BLaER1 (cell line): ENCODE data around the gene USP31.
A peak's percentile ranks its signal among the peaks of the same experiment; 100 is the strongest.

ENCODE experiments used
- H3K27ac ChIP-seq: shearing (Covaris generic); formaldehyde crosslinking; 2 replicates; pipeline ENCODE4 v1.8.1; 2022
- H3K27me3 ChIP-seq: shearing (Covaris generic); formaldehyde crosslinking; 2 replicates; pipeline ENCODE4 v1.8.1; 2022
- H3K36me3 ChIP-seq: shearing (Covaris generic); formaldehyde crosslinking; 2 replicates; pipeline ENCODE4 v1.8.1; 2022
- H3K4me1 ChIP-seq: shearing (Covaris generic); formaldehyde crosslinking; 2 replicates; pipeline ENCODE4 v1.8.1; 2022
- H3K4me2 ChIP-seq: shearing (Covaris generic); formaldehyde crosslinking; 2 replicates; pipeline ENCODE4 v1.8.1; 2022
- H3K4me3 ChIP-seq: shearing (Covaris generic); formaldehyde crosslinking; 2 replicates; pipeline ENCODE4 v1.8.1; 2022
- H3K9ac ChIP-seq: shearing (Covaris generic); formaldehyde crosslinking; 2 replicates; pipeline ENCODE4 v1.8.1; 2022
- H3K9me3 ChIP-seq: shearing (Covaris generic); formaldehyde crosslinking; 2 replicates; pipeline ENCODE4 v1.8.1; 2022
- H4K20me1 ChIP-seq: shearing (Covaris generic); formaldehyde crosslinking; 2 replicates; pipeline ENCODE4 v1.8.1; 2022
- Cebpa-rat ChIP-seq: shearing (Covaris generic); IDR thresholded peaks from 2 replicates; pipeline ENCODE4 v1.8.1; 2022

The USP31 gene, protein sequence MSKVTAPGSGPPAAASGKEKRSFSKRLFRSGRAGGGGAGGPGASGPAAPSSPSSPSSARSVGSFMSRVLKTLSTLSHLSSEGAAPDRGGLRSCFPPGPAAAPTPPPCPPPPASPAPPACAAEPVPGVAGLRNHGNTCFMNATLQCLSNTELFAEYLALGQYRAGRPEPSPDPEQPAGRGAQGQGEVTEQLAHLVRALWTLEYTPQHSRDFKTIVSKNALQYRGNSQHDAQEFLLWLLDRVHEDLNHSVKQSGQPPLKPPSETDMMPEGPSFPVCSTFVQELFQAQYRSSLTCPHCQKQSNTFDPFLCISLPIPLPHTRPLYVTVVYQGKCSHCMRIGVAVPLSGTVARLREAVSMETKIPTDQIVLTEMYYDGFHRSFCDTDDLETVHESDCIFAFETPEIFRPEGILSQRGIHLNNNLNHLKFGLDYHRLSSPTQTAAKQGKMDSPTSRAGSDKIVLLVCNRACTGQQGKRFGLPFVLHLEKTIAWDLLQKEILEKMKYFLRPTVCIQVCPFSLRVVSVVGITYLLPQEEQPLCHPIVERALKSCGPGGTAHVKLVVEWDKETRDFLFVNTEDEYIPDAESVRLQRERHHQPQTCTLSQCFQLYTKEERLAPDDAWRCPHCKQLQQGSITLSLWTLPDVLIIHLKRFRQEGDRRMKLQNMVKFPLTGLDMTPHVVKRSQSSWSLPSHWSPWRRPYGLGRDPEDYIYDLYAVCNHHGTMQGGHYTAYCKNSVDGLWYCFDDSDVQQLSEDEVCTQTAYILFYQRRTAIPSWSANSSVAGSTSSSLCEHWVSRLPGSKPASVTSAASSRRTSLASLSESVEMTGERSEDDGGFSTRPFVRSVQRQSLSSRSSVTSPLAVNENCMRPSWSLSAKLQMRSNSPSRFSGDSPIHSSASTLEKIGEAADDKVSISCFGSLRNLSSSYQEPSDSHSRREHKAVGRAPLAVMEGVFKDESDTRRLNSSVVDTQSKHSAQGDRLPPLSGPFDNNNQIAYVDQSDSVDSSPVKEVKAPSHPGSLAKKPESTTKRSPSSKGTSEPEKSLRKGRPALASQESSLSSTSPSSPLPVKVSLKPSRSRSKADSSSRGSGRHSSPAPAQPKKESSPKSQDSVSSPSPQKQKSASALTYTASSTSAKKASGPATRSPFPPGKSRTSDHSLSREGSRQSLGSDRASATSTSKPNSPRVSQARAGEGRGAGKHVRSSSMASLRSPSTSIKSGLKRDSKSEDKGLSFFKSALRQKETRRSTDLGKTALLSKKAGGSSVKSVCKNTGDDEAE (N-terminal part only)

GRCh38 chr16:23149267-23149992 lies at the start of gene USP31:
Gene USP31, minus strand, starts transcription at chr16:23149452. Its CDS starts 182 bp downstream, at chr16:23149270.
- Histone ChIP-seq H3K4me3 (peak within 1 kb of the TSS; percentile 88), H3K4me2 (peak within 1 kb of the TSS; percentile 94), H3K27me3 (no peaks in the 10 kb centered on the region), H3K36me3 (no peaks in the 10 kb centered on the region), H3K9ac (peak within 1 kb of the TSS; percentile 83), H3K4me1 (peaks cover 42% of the 10 kb centered on the region), H3K9me3 (no peaks in the 10 kb centered on the region), H4K20me1 (peaks cover 33% of the 10 kb centered on the region), H3K27ac (peak within 1 kb of the TSS; percentile 75)
- no peak for TF ChIP-seq Cebpa-rat

DNA sequence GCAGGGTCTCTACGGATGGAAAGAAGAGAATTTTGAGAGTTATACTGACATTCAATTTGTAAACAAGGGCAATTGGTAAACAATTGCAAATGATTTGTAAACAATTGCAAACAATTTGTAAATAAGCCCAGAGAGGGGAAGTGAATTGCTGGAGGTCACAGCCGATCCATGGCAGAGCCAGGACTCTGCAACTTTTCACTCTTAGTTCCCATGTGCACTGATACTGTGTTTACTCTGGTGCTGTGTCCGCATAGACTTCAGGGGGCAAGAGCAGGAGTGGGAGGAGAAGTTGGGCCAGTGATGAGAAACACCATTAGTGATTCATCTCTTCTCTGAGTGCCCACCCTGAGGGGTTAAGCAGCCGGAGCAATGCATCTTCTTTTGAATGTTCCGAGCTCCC lies 47.3 kb upstream of the USP31 start:
- no peak for TF ChIP-seq Cebpa-rat
- Histone ChIP-seq H3K36me3 (no peaks in the 10 kb centered on the region), H3K4me3 (no peak overlapping the region), H3K4me2 (no peak overlapping the region), H4K20me1 (no peaks in the 10 kb centered on the region), H3K4me1 (peaks cover 13% of the 10 kb centered on the region), H3K9me3 (no peaks in the 10 kb centered on the region), H3K27ac (no peak overlapping the region), H3K27me3 (no peaks in the 10 kb centered on the region), H3K9ac (no peak overlapping the region)

DNA sequence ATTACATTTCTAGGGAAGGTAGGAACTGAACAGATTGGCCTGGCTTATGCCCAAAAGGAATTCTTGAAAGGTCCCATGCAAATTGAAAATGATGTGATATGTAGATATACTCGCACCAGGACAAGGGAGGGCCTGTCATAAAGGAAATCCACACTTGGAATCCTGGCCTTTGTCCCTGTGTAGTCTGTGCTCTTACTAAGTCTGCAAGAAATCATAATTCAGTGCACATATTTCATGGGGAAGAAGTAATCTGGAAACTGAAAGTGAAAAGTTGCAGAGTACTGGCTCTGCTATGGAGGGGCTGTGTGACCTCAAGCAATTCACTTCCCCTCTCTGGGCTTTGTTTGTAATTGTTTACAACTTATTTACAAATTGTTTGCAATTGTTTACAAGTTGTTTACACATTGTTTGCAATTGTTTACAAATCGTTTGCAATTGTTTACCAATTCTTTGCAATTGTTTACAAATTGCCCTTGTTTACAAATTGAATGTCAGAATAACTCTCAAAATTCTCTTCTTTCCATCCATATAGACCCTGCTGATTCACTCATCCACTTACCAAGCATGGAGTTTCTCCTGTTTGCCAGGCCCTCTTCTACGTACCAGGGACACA lies 46.2 kb upstream of the USP31 start:
- H3K4me1 ChIP-seq = peaks cover 13% of the 10 kb centered on the region
- H4K20me1 ChIP-seq = no peaks in the 10 kb centered on the region
- H3K27ac ChIP-seq = no peak overlapping the region
- H3K9me3 ChIP-seq = no peaks in the 10 kb centered on the region
- H3K36me3 ChIP-seq = no peaks in the 10 kb centered on the region
- no peaks in the 10 kb centered on the region for H3K27me3 ChIP-seq
- H3K4me2 ChIP-seq = 0 out of 2 replicates have a peak overlapping the region, but pooled peaks have one; percentile 14
- TF ChIP-seq Cebpa-rat = no peak
- no peak overlapping the region for H3K9ac ChIP-seq
- H3K4me3 ChIP-seq = no peak overlapping the region

- H3K4me2 ChIP-seq = 0 out of 2 replicates have a peak overlapping the region, but pooled peaks have one; percentile 14
These were observed 45.4 kb upstream of the USP31 start for GRCh38 chr16:23194497-23195221.

GRCh38 chr16:23188911-23189310 lies 39.7 kb upstream of the USP31 start:
- Histone ChIP-seq H3K9me3 (no peaks in the 10 kb centered on the region), H3K4me1 (peaks cover 18% of the 10 kb centered on the region), H3K4me2 (no peak overlapping the region), H3K36me3 (no peaks in the 10 kb centered on the region), H3K9ac (no peak overlapping the region), H3K27me3 (0 out of 2 replicates have a peak, but pooled peaks cover 3% of the 10 kb centered on the region), H3K27ac (no peak overlapping the region), H3K4me3 (no peak overlapping the region), H4K20me1 (peaks cover 4% of the 10 kb centered on the region; the same call in 1 of the 2 replicates)
- no peak for TF ChIP-seq Cebpa-rat

More at GRCh38 chr16:23194497-23195221, 45.4 kb upstream of the USP31 start:
- H3K36me3 ChIP-seq = no peaks in the 10 kb centered on the region
- no peaks in the 10 kb centered on the region for H3K27me3 ChIP-seq
- no peaks in the 10 kb centered on the region for H4K20me1 ChIP-seq
- TF ChIP-seq Cebpa-rat = no peak
- no peaks in the 10 kb centered on the region for H3K9me3 ChIP-seq
- H3K4me1 ChIP-seq = peaks cover 13% of the 10 kb centered on the region
- H3K4me3 ChIP-seq = no peak overlapping the region
- H3K9ac ChIP-seq = no peak overlapping the region
- H3K27ac ChIP-seq = no peak overlapping the region

DNA sequence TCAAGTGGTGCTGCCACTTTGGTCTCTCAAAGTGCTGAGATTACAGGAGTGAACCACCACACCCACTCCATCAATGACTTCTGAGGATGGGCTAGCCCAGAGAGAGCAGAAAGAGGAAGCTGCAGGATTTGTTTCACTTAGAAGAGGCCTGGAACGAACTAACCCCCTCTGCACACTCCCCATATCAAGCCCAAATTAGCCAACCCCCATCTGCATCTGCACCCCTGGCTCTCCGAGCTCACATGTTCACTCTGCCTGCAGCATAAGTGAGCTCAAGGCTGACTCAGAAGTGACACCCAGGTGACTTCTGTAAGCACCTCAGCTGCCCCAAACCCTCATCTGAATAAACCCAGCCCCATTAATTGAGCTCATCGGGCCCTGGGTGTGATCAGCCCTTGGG lies 38.1 kb upstream of the USP31 start:
- H3K36me3 ChIP-seq = no peaks in the 10 kb centered on the region
- no peak overlapping the region for H3K4me2 ChIP-seq
- no peak overlapping the region for H3K9ac ChIP-seq
- no peak overlapping the region for H3K27ac ChIP-seq
- no peaks in the 10 kb centered on the region for H3K9me3 ChIP-seq
- H3K4me3 ChIP-seq = no peak overlapping the region
- TF ChIP-seq Cebpa-rat = no peak
- peaks cover 27% of the 10 kb centered on the region for H3K4me1 ChIP-seq
- H3K27me3 ChIP-seq = peaks cover 9% of the 10 kb centered on the region; the same call in 1 of the 2 replicates
- peaks cover 17% of the 10 kb centered on the region for H4K20me1 ChIP-seq

DNA sequence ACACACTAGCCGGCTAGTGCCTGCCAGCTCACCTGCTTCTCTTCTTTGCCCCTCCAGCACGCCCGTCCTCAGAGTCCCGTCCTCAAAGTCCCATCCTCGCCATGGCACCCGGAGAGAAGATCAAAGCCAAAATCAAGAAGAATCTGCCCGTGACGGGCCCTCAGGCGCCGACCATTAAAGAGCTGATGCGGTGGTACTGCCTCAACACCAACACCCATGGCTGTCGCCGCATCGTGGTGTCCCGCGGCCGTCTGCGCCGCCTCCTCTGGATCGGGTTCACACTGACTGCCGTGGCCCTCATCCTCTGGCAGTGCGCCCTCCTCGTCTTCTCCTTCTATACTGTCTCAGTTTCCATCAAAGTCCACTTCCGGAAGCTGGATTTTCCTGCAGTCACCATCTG lies 36.9 kb upstream of the USP31 start:
- peaks cover 9% of the 10 kb centered on the region; the same call in 1 of the 2 replicates for H3K27me3 ChIP-seq
- H3K9me3 ChIP-seq = no peaks in the 10 kb centered on the region
- H3K4me2 ChIP-seq = peak overlapping the region; percentile 77
- no peak for TF ChIP-seq Cebpa-rat
- H3K4me1 ChIP-seq = peaks cover 38% of the 10 kb centered on the region
- no peak overlapping the region for H3K4me3 ChIP-seq
- no peaks in the 10 kb centered on the region for H3K36me3 ChIP-seq
- H3K9ac ChIP-seq = no peak overlapping the region
- H4K20me1 ChIP-seq = peaks cover 17% of the 10 kb centered on the region
- no peak overlapping the region for H3K27ac ChIP-seq

DNA sequence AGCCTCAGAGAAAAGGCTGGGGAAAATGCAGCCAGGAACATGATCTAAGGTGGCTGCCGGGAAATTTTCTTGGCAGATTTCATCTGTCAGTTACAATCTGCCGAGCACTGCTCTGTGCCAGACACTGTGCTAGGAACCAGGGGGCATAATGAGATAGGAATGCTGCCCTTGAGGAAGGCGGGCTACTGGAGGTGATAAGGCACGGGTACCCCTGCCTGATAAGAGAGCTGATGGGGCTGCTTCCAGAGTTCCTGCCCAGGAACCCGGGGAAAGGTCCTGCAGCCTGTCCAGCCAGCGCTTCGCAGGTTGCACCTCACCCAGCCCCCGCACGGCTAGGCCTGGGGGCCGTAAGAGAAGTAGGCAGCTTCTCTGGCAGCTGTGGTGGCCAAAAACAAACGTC lies 36.4 kb upstream of the USP31 start:
- no peak overlapping the region for H3K9ac ChIP-seq
- no peaks in the 10 kb centered on the region for H3K9me3 ChIP-seq
- H4K20me1 ChIP-seq = peaks cover 17% of the 10 kb centered on the region
- no peak for TF ChIP-seq Cebpa-rat
- no peak overlapping the region for H3K4me3 ChIP-seq
- no peaks in the 10 kb centered on the region for H3K36me3 ChIP-seq
- H3K27me3 ChIP-seq = peaks cover 9% of the 10 kb centered on the region; the same call in 1 of the 2 replicates
- no peak overlapping the region for H3K27ac ChIP-seq
- peaks cover 40% of the 10 kb centered on the region for H3K4me1 ChIP-seq
- peak overlapping the region; percentile 77 for H3K4me2 ChIP-seq
